Ectodermal cell (in vitro differentiated cells): ENCODE results near the gene RPTOR.

Experiments
- H3K27ac ChIP-seq: 2 replicates; pipeline ENCODE4 v1.7.0; 2013; ENCODE audit warnings: mild to moderate bottlenecking, low read depth, low read length; ENCODE audit not compliant: insufficient read depth, poor library complexity, severe bottlenecking
- H3K27me3 ChIP-seq: 2 replicates; pipeline ENCODE4 v1.7.0; 2013; ENCODE audit warnings: mild to moderate bottlenecking, low read length; ENCODE audit not compliant: insufficient read depth, control insufficient read depth, poor library complexity, severe bottlenecking
- H3K36me3 ChIP-seq: one replicate; pipeline ENCODE4 v1.7.0; 2013; ENCODE audit warnings: low read length; ENCODE audit not compliant: control insufficient read depth, insufficient read depth
- H3K4me1 ChIP-seq: one replicate; pipeline ENCODE4 v1.7.0; 2013; ENCODE audit warnings: low read length; ENCODE audit not compliant: control insufficient read depth, insufficient read depth
- H3K4me3 ChIP-seq: 2 replicates; pipeline ENCODE4 v1.7.0; 2013; ENCODE audit warnings: low read depth, low read length, control low read depth; ENCODE audit not compliant: insufficient read depth
- H3K9me3 ChIP-seq: 2 replicates; pipeline ENCODE4 v1.7.0; 2013; ENCODE audit warnings: mild to moderate bottlenecking, low read length, moderate library complexity; ENCODE audit not compliant: control insufficient read depth
- WGBS, 2 experiments: methylation state at CpG; one replicate each; pipeline ENCODE4 v1.1.7; 2013; ENCODE audit warnings: missing lambda C conversion rate in 2 of 2; 5-methylcytosine and 5-hydroxymethylcytosine counted together

Gene RPTOR

GRCh38 chr17:80834893-80835275, 290.2 kb downstream of the RPTOR start:
- Histone ChIP-seq H3K36me3 (no peaks in the 10 kb centered on the region), H3K4me1 (peaks cover 27% of the 10 kb centered on the region), H3K4me3 (no peak overlapping the region), H3K27ac (no peak overlapping the region), H3K27me3 (peaks cover 6% of the 10 kb centered on the region), H3K9me3 (no peaks in the 10 kb centered on the region)
- WGBS, 2 experiments: 94 to 97% methylated on average over 1 to 2 of the region's 2 CpGs

DNA sequence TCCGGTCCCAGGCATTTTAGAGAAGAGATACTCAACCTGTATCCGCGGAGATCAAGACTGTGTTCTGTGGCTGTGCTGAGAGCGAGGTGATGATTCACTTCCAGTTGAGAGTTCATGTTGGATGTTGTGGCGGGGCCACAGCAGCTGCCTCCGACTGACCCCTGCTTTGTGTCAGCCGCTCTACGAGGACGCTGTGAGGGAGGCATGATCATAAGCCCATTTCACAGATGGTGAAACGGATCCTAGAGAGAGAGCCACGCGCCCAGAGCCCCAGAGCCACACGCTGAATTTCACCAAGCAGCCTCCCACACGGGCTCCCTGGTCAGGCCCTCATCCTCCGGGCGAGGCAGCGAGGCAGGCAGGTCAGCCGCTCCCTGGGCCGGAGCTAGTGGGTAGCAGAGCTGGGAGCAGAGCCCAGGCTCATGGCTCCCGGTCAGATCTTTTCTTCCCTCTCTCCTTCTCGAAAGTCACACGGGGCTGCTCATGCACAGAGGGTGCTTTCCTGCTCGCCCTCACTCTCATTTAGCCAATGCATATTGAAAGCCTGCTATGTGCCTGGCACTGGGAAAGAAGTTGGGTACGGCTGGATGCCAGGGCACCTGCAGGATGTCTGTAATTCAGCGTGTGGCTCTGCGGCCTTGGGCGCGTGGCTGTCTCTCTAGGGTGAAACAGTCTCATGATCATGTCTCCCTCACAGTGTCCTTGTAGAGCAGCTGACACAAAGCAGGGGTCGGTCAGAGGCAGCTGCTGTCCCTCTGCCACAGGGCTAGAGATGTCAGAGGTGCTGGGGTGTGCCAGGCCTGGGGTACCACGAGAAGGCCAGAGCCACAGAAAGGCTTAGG, 291.4 kb downstream of the RPTOR start:
- WGBS, 2 experiments: 95 to 96% methylated on average over 30 of the region's 30 CpGs
- Histone ChIP-seq H3K27me3 (peaks cover 6% of the 10 kb centered on the region), H3K36me3 (no peaks in the 10 kb centered on the region), H3K4me3 (no peak overlapping the region), H3K27ac (no peak overlapping the region), H3K9me3 (no peaks in the 10 kb centered on the region), H3K4me1 (peaks cover 27% of the 10 kb centered on the region)

GRCh38 chr17:80836658-80836965, 292.0 kb downstream of the RPTOR start:
- Histone ChIP-seq H3K27ac (no peak overlapping the region), H3K27me3 (peaks cover 6% of the 10 kb centered on the region), H3K36me3 (no peaks in the 10 kb centered on the region), H3K4me1 (peaks cover 27% of the 10 kb centered on the region), H3K9me3 (no peaks in the 10 kb centered on the region), H3K4me3 (no peak overlapping the region)
- 94 to 96% methylated on average over 7 of the region's 7 CpGs for whole genome bisulfite sequencing, 2 experiments

GRCh38 chr17:80836971-80837481, 292.4 kb downstream of the RPTOR start:
- H3K27me3 ChIP-seq: peaks cover 6% of the 10 kb centered on the region
- no peak overlapping the region for H3K27ac ChIP-seq
- no peaks in the 10 kb centered on the region for H3K9me3 ChIP-seq
- H3K36me3 ChIP-seq: no peaks in the 10 kb centered on the region
- H3K4me3 ChIP-seq: no peak overlapping the region
- H3K4me1 ChIP-seq: peaks cover 27% of the 10 kb centered on the region
- 87 to 90% methylated on average over 16 of the region's 16 CpGs for WGBS, 2 experiments

- H3K4me1 ChIP-seq: peaks cover 20% of the 10 kb centered on the region
- no peak overlapping the region for H3K27ac ChIP-seq
- no peaks in the 10 kb centered on the region for H3K36me3 ChIP-seq
- peaks cover 2% of the 10 kb centered on the region for H3K27me3 ChIP-seq
- no peak overlapping the region for H3K4me3 ChIP-seq
- WGBS, 2 experiments: 93 to 94% methylated on average over 18 of the region's 18 CpGs
- H3K9me3 ChIP-seq: no peaks in the 10 kb centered on the region
Observed at GRCh38 chr17:80837711-80838110, 293.1 kb downstream of the RPTOR start.

DNA sequence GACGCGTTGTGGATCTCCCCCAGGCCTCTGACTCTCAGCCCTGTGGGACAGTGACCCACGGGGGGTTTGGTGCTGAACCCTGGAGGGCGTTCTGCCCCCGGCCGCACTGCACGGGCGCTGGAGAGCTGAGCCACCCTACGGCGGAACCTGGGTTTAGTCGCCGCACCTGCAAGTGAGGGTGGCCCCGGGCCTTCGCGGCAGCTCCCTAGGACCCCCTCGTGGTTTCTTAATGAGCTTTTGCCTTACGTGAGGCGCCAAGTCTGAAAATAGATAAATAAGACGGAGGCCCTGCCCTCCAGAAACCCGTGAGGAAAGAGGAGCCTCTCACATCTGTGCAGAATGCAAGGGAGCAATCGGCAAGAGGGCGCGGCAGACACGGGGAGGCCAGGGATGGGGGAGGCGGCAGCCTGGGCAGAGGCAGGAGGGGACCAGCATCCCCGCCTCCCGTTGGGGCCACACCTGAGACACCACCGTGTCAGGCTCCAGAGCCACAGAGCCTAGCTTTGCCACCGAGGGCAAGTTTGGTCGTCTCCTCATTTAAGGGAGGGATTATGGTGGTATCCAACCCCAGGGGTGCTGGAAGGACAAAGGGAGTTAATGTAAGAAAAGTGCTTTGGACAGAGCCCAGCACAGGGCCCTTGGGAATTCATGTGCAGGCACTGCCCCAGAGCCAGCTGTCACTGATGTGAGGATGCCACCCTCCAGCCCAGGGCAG, 293.8 kb downstream of the RPTOR start:
- Histone ChIP-seq H3K4me1 (peaks cover 16% of the 10 kb centered on the region), H3K9me3 (no peaks in the 10 kb centered on the region), H3K27ac (no peak overlapping the region), H3K27me3 (no peaks in the 10 kb centered on the region), H3K4me3 (no peak overlapping the region), H3K36me3 (no peaks in the 10 kb centered on the region)
- WGBS, 2 experiments: 89 to 90% methylated on average over 30 of the region's 30 CpGs

- no peak overlapping the region for H3K4me3 ChIP-seq
- H3K4me1 ChIP-seq: peaks cover 13% of the 10 kb centered on the region
- H3K36me3 ChIP-seq: no peaks in the 10 kb centered on the region
- H3K27me3 ChIP-seq: no peaks in the 10 kb centered on the region
- 82 to 86% methylated on average over 9 to 11 of the region's 11 CpGs for WGBS, 2 experiments
- H3K9me3 ChIP-seq: no peaks in the 10 kb centered on the region
- no peak overlapping the region for H3K27ac ChIP-seq
Observed at GRCh38 chr17:80839026-80839345, 294.3 kb downstream of the RPTOR start.

- Histone ChIP-seq H3K4me3 (no peak overlapping the region), H3K36me3 (no peaks in the 10 kb centered on the region), H3K9me3 (no peaks in the 10 kb centered on the region), H3K27me3 (no peaks in the 10 kb centered on the region), H3K27ac (no peak overlapping the region), H3K4me1 (peaks cover 13% of the 10 kb centered on the region)
- WGBS, 2 experiments: 95 to 96% methylated on average over 8 of the region's 8 CpGs
Observed at GRCh38 chr17:80839511-80839941, 294.9 kb downstream of the RPTOR start.

DNA sequence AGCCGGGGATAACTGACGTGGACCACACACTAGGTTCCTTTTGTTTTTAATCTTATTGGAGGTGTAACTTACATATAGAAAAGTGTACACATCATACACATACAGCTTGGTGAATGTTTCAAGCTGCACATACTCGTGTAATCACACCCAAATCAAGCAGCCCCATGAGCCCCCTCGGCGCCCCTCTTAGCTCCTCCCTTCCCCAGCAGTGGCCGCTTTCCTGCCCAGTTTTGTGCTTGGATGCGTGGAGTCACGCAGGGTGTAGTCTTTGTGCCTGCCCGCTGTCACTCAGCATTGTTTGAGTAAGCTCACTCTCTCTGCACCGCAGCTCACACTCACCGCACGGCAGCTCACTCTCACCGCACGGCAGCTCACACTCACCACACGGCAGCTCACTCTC, 295.3 kb downstream of the RPTOR start:
- Histone ChIP-seq H3K27ac (no peak overlapping the region), H3K36me3 (no peaks in the 10 kb centered on the region), H3K4me3 (no peak overlapping the region), H3K9me3 (no peaks in the 10 kb centered on the region), H3K27me3 (no peaks in the 10 kb centered on the region), H3K4me1 (peaks cover 15% of the 10 kb centered on the region)
- WGBS, 2 experiments: 91 to 93% methylated on average over 14 to 15 of the region's 15 CpGs

DNA sequence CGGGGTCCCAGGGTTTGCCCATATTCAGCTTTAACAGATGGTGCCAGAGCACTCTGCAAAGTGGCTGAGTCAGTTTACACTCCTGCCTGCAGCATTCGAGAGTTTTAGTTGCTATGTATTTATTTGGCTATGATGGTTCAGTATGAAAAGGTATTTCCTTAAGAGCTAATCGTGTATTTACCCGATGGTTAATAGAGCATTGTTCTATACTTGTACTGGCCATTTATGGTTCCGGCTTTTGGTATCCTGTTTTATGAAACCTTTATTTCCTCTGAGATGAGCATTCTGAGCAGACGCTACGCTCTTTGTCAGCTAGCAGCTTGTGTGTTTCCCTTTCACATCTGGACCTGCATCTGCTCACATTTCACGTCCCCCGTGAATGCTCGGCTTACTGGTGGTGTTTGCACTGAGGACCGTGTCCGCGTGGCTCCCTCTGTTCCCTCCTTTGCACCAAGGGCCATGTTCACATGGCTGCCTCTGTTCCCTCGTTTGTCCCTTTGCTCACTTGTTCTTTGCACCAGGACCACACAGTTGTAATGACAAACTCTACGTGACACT, 297.9 kb downstream of the RPTOR start:
- Histone ChIP-seq H3K4me3 (no peak overlapping the region), H3K9me3 (no peaks in the 10 kb centered on the region), H3K27ac (no peak overlapping the region), H3K27me3 (no peaks in the 10 kb centered on the region), H3K36me3 (peaks cover 6% of the 10 kb centered on the region), H3K4me1 (peaks cover 15% of the 10 kb centered on the region)
- 94 to 96% methylated on average over 15 of the region's 15 CpGs for WGBS, 2 experiments
